Prostate gland (tissue), 2 donors: ENCODE data around the gene PERP.

Experiments used
- POLR2A ChIP-seq: fragments of 450-650 bp; IDR thresholded peaks from one replicate; pipeline ENCODE4 v1.6.1; 2016; ENCODE audit warnings: antibody characterized with exemption, mild to moderate bottlenecking
- POLR2AphosphoS5 ChIP-seq: sonication (generic); formaldehyde crosslinking; IDR thresholded peaks from one replicate; pipeline ENCODE4 v1.6.1; 2017; ENCODE audit warnings: antibody characterized with exemption
- TF ChIP-seq, protein P1 (sequence below), 4 experiments: fragments of 200-600 bp in 2 of 4; fragments of 450-650 bp in 2 of 4; sonication (generic) in 2 of 4; IDR thresholded peaks; 1 replicate in 3 of 4; 2 replicates in 1 of 4; pipeline ENCODE4 v1.5.1; 2016 to 2019; ENCODE audit warnings: antibody characterized with exemption in 4 of 4, mild to moderate bottlenecking in 2 of 4, moderate library complexity in 2 of 4

DNA sequence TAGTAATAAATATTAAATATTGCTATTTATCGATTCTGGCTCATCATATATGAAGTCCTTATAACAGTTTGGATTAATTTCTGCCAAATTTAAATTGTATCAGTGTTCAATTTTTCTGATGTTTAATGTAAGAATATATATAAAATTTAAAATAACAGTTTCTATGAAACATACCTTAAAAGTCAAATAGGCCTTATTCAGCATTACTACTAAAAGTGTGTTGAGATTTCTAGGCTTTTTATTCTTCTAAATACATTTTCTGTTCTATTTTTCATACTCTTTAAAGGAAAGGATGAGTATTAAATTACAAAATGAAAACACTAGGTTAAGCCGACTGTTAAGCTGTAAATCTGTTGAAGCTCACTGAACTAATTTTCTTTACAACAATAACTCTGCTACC, 13.6 kb downstream of the PERP start:
- TF ChIP-seq, protein P1, sequence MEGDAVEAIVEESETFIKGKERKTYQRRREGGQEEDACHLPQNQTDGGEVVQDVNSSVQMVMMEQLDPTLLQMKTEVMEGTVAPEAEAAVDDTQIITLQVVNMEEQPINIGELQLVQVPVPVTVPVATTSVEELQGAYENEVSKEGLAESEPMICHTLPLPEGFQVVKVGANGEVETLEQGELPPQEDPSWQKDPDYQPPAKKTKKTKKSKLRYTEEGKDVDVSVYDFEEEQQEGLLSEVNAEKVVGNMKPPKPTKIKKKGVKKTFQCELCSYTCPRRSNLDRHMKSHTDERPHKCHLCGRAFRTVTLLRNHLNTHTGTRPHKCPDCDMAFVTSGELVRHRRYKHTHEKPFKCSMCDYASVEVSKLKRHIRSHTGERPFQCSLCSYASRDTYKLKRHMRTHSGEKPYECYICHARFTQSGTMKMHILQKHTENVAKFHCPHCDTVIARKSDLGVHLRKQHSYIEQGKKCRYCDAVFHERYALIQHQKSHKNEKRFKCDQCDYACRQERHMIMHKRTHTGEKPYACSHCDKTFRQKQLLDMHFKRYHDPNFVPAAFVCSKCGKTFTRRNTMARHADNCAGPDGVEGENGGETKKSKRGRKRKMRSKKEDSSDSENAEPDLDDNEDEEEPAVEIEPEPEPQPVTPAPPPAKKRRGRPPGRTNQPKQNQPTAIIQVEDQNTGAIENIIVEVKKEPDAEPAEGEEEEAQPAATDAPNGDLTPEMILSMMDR (IDR thresholded peaks at IDR 0.05) = no peak
- TF ChIP-seq POLR2A (no peak), POLR2AphosphoS5 (no peak)
